Measurements from ENCODE around the gene NAT16. TPM values are rescaled to one million over a fixed set of nuclear protein-coding genes. Genes with fewer than 3 reads are reported as not detected.

Gene NAT16
- total and polyA plus RNA-seq, 2 of the 8 experiments (the other 6 are each of a cell fraction or from before 2014, with no cell fraction given), result 0.26 to 0.84 TPM

GRCh38 chr7:101163279-101164070 lies 16.6 kb downstream of the NAT16 start (continued):
- TF ChIP-seq RAD21 (IDR thresholded peaks at IDR 0.05 in 1 of 2, conservative IDR thresholded peaks at IDR 0.05 in 1 of 2; ENCODE audit: low read depth in 2 of 2, low read length in 2 of 2) (no peak), POLR2AphosphoS5 (IDR thresholded peaks at IDR 0.05; ENCODE audit: low read depth, low read length) (no peak; the same call in 1 of the 2 replicates), SIRT6 (IDR thresholded peaks at IDR 0.05; ENCODE audit: low read length) (no peak), CTBP2 (IDR thresholded peaks at IDR 0.05; ENCODE audit: borderline replicate concordance, insufficient read depth, insufficient read length, low read length) (no peak), YY1 (IDR thresholded peaks at IDR 0.05; ENCODE audit: low read depth, low read length) (no peak), KDM4A (IDR thresholded peaks at IDR 0.05; ENCODE audit: low read depth, low read length, severe bottlenecking) (peak; percentile 71), GABPA (IDR thresholded peaks at IDR 0.05; ENCODE audit: borderline replicate concordance, insufficient read depth, low read length) (no peak), TAF7 (optimal IDR thresholded peaks at IDR 0.05; ENCODE audit: borderline replicate concordance, low read depth, low read length) (peak; percentile 14), TEAD4 (IDR thresholded peaks at IDR 0.05; ENCODE audit: low read depth, low read length) (no peak), BACH1 (IDR thresholded peaks at IDR 0.05; ENCODE audit: low read length) (no peak)

All from H1 (cell line).